ENCODE measurements around the gene PPFIA3.
A peak's percentile ranks its signal among the peaks of the same experiment; 100 is the strongest.
"Not testable (repeated sequence)": the region's sequence is repeated elsewhere in the genome, so short reads cannot be mapped to it uniquely, and the experiment has no call there.

Gene PPFIA3

DNA sequence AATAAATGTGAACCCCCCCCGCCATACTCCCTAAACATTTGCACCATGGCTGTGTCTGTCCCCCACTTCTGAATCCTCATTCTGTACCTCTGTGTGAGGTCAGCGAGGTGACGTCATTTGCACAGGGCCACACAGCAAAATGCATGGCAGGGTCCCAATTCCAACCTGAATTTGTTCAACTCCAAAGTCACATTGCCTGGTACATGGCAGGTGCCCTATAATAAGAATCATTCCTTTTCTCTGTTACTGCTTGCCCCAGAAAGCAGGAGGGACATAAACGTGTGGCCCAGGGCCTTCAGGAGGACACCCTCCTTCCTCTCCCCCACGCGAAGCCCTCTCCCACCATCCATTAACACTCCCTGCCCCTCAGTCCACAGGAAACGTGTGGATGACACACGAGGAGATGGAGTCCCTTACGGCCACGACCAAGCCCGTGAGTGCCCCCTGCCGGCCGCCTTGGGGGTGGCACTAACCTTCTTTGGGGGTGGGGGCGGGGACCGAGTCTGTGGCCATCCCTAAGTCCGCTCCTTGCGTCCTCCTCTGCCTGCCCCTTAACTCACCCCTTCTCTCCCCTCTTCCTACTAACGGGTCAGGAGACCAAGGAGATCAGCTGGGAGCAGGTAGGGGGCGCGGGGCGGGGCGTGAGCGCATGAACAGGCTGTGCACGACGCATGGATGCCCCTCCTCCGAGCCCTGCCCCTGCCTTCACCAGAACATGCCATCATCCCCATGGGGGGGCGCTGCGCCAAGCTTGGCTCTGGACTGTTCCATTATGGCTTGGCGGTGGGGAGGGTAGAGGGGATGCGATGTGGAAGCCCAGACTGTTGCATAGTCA lies 26.4 kb downstream of the PPFIA3 start:
- DNase-seq, result peak; percentile 85 to 88
- TF ChIP-seq POLR2A (IDR thresholded peaks at IDR 0.05; ENCODE audit: low read length), result no peak
- no peak for TF ChIP-seq GATA1 (IDR thresholded peaks at IDR 0.05; ENCODE audit: low read depth, low read length)

DNA sequence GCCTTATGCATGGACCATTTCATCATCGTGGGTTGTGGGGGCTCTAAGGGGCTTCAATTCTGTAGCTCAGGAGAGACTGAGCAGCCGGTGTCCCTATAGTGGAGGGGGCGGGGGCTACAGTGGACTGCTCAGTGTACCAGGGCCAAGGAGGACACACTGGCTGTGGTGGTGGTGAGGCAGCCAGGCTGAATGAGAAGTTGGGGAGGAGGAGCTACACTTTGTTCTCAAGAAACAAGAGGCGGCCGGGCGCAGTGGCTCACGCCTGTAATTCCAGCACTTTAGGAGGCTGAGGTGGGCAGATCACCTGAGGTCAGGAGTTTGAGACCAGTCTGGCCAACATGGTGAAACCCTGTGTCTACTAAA lies 27.0 kb downstream of the PPFIA3 start:
- not testable (repeated sequence) for DNase-seq

DNA sequence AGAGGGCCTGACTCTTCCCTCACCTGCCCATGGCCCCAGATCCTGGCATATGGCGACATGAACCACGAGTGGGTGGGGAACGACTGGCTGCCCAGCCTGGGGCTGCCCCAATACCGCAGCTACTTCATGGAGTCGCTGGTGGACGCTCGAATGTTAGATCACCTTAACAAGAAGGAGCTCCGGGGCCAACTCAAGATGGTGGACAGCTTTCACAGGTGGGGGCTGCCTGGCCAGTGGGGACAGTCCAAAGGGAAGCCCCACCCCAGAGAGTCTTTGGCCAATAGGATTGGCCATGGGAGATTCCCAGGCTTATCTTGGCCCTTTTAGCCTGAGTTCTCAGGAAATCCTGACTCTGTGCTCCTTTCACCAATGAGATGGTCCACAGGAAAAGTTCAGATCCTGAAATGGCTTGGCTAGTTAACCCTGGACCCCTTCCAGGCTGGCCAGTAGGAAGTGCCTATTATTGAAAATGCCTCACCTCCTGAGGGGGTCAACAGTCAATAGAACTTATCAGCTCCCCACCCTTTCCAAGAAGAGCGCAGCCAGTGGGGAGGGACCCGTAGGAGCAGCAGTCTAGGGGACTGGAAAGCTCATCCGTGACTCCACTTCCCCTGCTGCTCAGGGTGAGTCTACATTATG lies 28.8 kb downstream of the PPFIA3 start:
- TF ChIP-seq POLR2A (IDR thresholded peaks at IDR 0.05; ENCODE audit: low read length) (no peak), GATA1 (IDR thresholded peaks at IDR 0.05; ENCODE audit: low read depth, low read length) (no peak)
- no peak for DNase-seq

DNA sequence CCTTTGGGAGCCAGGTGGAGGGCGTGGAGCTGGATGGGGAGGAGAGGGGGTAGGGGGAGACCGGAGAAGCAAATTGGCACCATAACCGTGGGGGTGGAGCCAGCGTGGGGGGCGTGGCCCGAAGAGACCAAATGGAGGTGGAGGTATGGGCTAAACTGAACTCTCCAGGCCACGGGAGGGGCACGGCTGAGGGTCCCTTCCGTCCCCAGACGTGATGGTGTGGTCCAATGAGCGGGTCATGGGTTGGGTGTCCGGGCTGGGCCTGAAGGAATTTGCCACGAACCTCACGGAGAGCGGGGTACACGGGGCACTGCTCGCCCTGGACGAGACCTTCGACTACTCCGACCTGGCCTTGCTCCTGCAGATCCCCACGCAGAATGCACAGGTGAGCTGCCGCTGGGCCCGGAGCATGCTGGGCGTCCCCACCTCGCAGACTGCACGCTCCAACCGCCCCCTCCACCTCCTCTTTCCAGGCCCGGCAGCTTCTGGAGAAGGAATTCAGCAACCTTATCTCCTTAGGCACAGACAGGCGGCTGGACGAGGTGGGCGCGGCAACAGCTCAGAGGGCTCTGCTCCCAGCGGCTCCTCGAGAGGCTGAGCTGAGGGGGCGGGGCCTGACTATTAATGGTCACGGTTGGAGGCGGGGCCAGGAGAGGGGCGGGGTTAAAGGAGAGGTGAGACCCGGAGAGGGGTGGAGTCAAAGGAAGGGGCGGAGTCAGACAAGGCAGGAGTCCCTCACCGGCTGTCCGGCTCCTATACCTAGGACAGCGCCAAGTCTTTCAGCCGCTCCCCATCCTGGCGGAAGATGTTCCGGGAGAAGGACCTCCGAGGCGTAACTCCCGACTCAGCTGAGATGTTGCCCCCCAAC lies 29.7 kb downstream of the PPFIA3 start:
- peak; percentile 97 to 99 for DNase-seq
- no peak for TF ChIP-seq GATA1 (IDR thresholded peaks at IDR 0.05; ENCODE audit: low read depth, low read length)
- no peak for TF ChIP-seq POLR2A (IDR thresholded peaks at IDR 0.05; ENCODE audit: low read length)

DNA sequence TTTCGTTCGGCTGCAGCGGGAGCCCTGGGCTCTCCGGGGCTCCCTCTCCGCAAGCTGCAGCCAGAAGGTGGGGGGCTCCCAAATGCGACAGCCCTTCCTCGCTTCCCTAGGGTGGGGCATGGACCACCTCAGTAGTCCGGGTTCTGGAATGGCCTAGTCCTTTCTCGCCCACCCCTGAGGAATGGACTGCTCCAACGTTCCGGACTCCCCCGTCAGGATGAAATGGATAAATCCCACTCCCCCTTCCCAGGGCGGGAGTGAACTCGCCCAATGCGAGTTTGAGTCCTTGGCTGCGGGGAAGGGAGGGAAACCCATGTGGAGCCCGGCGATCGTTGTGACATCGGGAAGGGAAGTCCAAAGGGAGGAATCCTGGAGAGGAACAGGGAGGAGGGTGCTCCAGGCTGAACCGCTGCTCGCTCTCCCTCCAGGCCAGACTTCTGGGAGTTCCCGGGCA lies 30.3 kb downstream of the PPFIA3 start:
- peak; percentile 84 to 85 for DNase-seq

DNA sequence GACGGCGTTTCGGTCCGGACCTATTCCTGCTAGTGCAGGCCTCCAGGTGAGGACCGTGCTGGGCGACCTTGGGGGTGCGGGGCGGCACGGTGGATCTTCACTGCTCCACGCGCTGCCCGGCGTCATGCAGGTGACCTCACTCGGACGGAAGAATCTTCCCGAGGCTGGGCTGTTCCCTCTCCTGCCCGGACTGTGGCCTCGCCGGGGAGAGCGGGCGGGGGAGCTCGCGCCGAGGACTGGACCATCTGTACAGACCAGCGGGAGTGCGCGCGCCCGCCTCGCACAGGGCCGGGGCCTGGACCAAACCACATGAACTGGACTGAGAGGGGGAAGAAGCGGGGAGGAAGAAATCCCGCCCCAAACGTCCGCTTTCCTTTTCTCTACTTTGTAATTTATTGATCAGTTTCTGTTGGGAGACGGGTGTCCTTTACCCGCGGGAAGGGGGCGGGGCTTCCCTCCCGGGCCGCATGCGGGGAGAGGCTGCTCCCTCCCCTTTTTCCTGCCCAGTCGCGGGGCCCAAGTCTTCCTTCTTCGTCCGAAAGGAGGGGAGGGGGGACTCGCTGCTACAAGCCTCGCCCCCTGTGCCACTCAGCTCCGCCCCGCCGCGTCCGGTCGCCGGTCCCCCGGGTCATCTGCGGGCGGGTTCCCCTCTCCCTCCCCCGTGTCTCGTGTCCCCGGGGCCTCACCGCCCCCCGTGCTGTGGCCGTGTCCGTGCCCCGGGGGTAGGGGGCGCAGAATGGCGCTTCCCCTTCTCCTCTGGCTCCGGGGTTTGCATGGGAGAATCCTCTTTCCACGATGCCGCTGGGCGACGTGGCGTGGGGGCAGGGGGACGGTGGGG lies 31.0 kb downstream of the PPFIA3 start:
- DNase-seq, result peak; percentile 88

More for the DNA sequence above, 30.3 kb downstream of the PPFIA3 start:
- TF ChIP-seq POLR2A (IDR thresholded peaks at IDR 0.05; ENCODE audit: low read length) (no peak), GATA1 (IDR thresholded peaks at IDR 0.05; ENCODE audit: low read depth, low read length) (no peak)

DNA sequence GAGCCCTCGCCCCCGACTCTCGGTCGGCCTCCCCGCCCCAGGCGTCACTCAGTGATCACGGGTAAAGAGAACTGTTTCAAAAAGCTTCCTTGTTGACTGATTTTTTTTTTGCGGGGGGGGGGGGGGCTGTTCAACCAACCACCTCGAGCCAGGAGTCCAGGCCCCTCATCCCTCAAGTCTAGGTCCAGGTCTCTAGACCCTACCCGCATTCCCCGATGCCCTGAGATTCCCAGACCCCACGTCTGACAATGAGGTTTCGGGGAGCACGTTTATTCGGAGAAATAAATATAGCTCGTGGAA lies 31.6 kb downstream of the PPFIA3 start:
- no peak for DNase-seq

More for the DNA sequence above, 31.0 kb downstream of the PPFIA3 start:
- TF ChIP-seq POLR2A (IDR thresholded peaks at IDR 0.05; ENCODE audit: low read length) (peak; percentile 20), GATA1 (IDR thresholded peaks at IDR 0.05; ENCODE audit: low read depth, low read length) (no peak)

DNA sequence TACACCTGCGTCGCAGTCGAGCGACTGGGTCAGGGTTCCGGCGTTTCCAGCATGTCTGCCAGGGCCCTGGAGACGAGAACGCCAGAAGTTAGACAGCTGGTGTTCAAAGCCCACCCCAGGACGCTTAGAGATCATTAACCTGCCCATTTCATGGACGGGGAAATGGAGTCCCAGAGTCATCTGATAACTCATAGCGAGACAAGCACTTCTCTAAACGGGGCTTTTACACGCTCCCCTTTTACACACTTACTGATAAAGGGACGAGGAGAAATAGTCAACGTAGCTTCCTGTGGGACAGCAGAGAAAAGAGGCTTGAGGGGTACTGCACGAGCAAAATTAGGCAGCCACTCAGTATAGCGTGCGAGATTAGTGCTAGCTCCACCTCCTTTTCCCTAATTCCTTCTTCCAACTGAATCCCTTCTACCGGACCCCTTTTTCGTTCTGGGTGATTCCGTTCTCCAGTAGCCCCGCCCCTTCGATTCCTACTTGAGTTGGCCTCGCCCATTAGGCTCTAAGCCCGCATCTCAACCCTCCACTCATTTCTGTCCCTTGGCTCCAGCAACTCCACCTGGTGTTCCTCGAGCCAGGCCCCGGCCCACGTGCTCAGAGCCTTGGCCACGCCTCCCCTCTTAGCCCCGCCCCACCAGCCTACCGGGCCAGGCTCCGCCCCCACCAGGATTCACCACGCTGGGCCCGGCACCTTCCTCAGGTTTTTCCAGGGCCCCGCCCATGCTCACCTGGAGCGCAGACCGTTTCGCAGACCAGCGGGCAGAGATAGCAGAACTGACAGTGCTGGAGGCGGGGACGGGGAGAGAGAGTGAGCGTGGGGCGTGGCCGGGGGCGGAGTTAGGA lies 32.1 kb downstream of the PPFIA3 start:
- TF ChIP-seq POLR2A (IDR thresholded peaks at IDR 0.05; ENCODE audit: low read length) (no peak), GATA1 (IDR thresholded peaks at IDR 0.05; ENCODE audit: low read depth, low read length) (no peak)
- peak in 1 of 2 experiments; percentile 71 for DNase-seq

More for the DNA sequence above, 31.6 kb downstream of the PPFIA3 start:
- TF ChIP-seq GATA1 (IDR thresholded peaks at IDR 0.05; ENCODE audit: low read depth, low read length) (no peak), POLR2A (IDR thresholded peaks at IDR 0.05; ENCODE audit: low read length) (no peak)

DNA sequence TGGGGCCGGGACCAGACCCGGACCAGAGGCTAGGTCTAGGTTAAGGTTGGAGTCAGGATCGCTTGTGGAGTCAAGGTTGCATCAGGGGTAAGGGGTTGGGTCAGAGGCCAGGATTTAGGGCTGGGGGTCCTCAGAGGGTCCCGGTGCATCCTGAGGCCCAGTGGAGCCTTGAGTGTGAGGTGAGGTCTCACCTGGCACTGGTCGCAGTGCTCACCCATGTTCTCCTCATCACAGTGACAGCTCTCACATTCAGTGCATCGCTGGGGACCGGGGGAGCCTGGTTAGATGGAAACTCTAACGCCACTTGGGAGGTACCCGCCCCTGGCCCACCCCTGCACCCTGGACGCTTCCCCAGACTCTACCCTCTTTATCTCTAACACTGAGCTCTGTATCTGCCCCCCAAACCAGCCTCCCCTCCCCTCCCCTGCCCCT lies 32.8 kb downstream of the PPFIA3 start:
- TF ChIP-seq GATA1 (IDR thresholded peaks at IDR 0.05; ENCODE audit: low read depth, low read length), result no peak
- no peak for TF ChIP-seq POLR2A (IDR thresholded peaks at IDR 0.05; ENCODE audit: low read length)
- no peak for DNase-seq

DNA sequence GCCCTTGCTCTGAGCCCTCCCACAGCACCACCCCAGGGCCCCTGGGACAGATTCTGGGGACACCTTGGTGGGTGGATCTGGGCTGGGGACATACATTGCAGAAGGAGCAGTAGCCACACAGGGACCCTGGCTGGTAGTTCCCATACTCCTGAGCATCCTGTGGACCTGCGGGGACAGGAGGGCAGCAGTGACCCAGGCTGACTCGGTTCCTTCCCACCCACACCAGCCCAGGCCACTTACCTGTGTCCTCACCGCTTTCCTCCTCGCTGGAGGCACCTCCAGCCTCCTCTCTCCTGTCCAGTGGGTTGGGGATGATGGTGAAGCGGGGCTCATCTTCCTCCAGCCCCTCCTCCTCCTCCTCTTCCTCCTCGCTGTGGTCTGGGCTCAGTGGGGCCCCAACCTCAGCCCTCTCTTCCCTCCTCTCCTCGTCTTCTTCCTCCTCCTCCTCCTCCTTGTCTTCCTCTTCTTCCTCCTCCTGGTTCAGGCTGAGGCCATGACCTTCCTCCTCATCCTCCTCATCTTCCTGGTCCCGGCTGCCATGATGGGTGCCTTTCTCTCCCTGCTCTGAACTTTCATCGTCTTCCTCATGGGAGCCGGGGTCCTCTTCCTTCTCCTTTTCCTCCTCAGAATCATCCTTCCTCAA lies 33.9 kb downstream of the PPFIA3 start:
- TF ChIP-seq POLR2A (IDR thresholded peaks at IDR 0.05; ENCODE audit: low read length) (no peak), GATA1 (IDR thresholded peaks at IDR 0.05; ENCODE audit: low read depth, low read length) (no peak)
- no peak for DNase-seq

DNA sequence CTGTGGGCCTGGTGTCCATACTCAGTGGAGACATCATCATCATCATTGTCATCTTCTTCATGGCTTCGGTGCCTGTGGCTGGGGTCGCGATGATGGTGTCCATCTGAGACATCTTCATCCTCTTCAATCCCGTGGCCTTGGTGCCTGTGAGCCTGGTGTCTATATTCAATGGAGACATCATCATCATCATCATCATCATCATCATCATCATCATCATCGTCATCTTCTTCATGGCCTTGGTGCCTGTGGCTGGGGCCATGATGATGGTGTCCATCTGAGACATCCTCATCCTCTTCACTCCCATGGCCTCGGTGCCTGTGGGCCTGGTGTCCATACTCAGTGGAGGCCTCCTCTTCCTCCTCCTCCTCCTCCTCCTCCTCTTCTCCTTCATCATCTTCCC lies 34.9 kb downstream of the PPFIA3 start:
- DNase-seq, result no peak
- no peak for TF ChIP-seq GATA1 (IDR thresholded peaks at IDR 0.05; ENCODE audit: low read depth, low read length)
- no peak for TF ChIP-seq POLR2A (IDR thresholded peaks at IDR 0.05; ENCODE audit: low read length)
